Upper lobe of right lung (tissue), 1 donor: ENCODE measurements around the gene SRGAP1. TPM values are rescaled to one million over a fixed set of nuclear protein-coding genes. Genes with fewer than 3 reads are reported as not detected.

ENCODE experiments used
- ATAC-seq: fragments of 200-7000 bp; cut with Tn5 transposase; one replicate; pipeline ENCODE4 v1.9.1; 2020; ENCODE audit warnings: mild to moderate bottlenecking, moderate library complexity
- DNase-seq: peaks from one replicate; pipeline ENCODE4 v3.0.0-alpha.2; 2020
- H3K27ac ChIP-seq: fragments of 200-600 bp; one replicate; pipeline ENCODE4 v1.8.0; 2022
- H3K27me3 ChIP-seq: fragments of 200-600 bp; one replicate; pipeline ENCODE4 v1.8.0; 2022; ENCODE audit warnings: mild to moderate bottlenecking
- H3K36me3 ChIP-seq: fragments of 200-600 bp; one replicate; pipeline ENCODE4 v1.8.0; 2022
- H3K4me1 ChIP-seq: fragments of 200-600 bp; one replicate; pipeline ENCODE4 v1.8.0; 2022
- H3K4me3 ChIP-seq: fragments of 200-600 bp; one replicate; pipeline ENCODE4 v1.8.0; 2022; ENCODE audit warnings: mild to moderate bottlenecking
- H3K9me3 ChIP-seq: fragments of 200-600 bp; one replicate; pipeline ENCODE4 v1.8.0; 2022
- CTCF ChIP-seq: fragments of 200-600 bp; IDR thresholded peaks from one replicate; pipeline ENCODE4 v1.8.0; 2022; ENCODE audit warnings: antibody characterized with exemption
- intact Hi-C: fragments of 100-400 bp; cut with DNase I; formaldehyde crosslinking; loops from one replicate; pipeline ENCODE4 v1.11.0; 2022
- total RNA-seq: library from RNA; stranded (reverse); fragmentation: NEBNext Ultra II Directional; extraction: Animal tissue kit (Norgen Biotek cat#: 25700); gene quantifications from one replicate; pipeline ENCODE4 v1.2.1, GENCODE V29; 2021
- donor health status: DM: no; HTN: yes; CAD: no; lungs with severe emphysema.

The SRGAP1 gene
- total RNA-seq, 1 donor from 2014 or later: 11.4 TPM

- ATAC-seq: peak; percentile 53
- Histone ChIP-seq H3K36me3 (no peaks in the 10 kb centered on the region), H3K4me3 (no peak overlapping the region), H3K27ac (no peak overlapping the region), H3K27me3 (no peaks in the 10 kb centered on the region), H3K9me3 (no peaks in the 10 kb centered on the region), H3K4me1 (no peaks in the 10 kb centered on the region)
- no peak for TF ChIP-seq CTCF
- intact Hi-C loops: no loop called here
- no peak for DNase-seq
These were observed 49.6 kb downstream of the SRGAP1 start for GRCh38 chr12:63894132-63894531.

- H3K9me3 ChIP-seq: no peaks in the 10 kb centered on the region
- no peak for TF ChIP-seq CTCF
- no peak for DNase-seq
- intact Hi-C loops: no loop called here
- H3K4me3 ChIP-seq: no peak overlapping the region
- no peaks in the 10 kb centered on the region for H3K27me3 ChIP-seq
- no peaks in the 10 kb centered on the region for H3K36me3 ChIP-seq
- H3K27ac ChIP-seq: no peak overlapping the region
- ATAC-seq: no peak
- H3K4me1 ChIP-seq: no peaks in the 10 kb centered on the region
These were observed 51.3 kb downstream of the SRGAP1 start for GRCh38 chr12:63895841-63896240.

- ATAC-seq (no peak), DNase-seq (no peak)
- H3K27me3 ChIP-seq: no peaks in the 10 kb centered on the region
- no peak overlapping the region for H3K4me3 ChIP-seq
- H3K4me1 ChIP-seq: no peaks in the 10 kb centered on the region
- H3K27ac ChIP-seq: no peak overlapping the region
- TF ChIP-seq CTCF: no peak
- H3K9me3 ChIP-seq: no peaks in the 10 kb centered on the region
- intact Hi-C loops: no loop called here
- H3K36me3 ChIP-seq: no peaks in the 10 kb centered on the region
These were observed 53.4 kb downstream of the SRGAP1 start for GRCh38 chr12:63897931-63898330.

- Histone ChIP-seq H3K9me3 (no peaks in the 10 kb centered on the region), H3K36me3 (no peaks in the 10 kb centered on the region), H3K4me1 (no peaks in the 10 kb centered on the region), H3K27ac (no peak overlapping the region), H3K27me3 (no peaks in the 10 kb centered on the region), H3K4me3 (no peak overlapping the region)
- ATAC-seq (no peak), DNase-seq (no peak)
- intact Hi-C loops: no loop called here
- no peak for TF ChIP-seq CTCF
These were observed 54.4 kb downstream of the SRGAP1 start for GRCh38 chr12:63898764-63899337.

GRCh38 chr12:63899396-63899795 lies 54.9 kb downstream of the SRGAP1 start:
- ATAC-seq: no peak
- TF ChIP-seq CTCF: no peak
- Histone ChIP-seq H3K9me3 (no peaks in the 10 kb centered on the region), H3K4me1 (no peaks in the 10 kb centered on the region), H3K4me3 (no peak overlapping the region), H3K27ac (no peak overlapping the region), H3K27me3 (no peaks in the 10 kb centered on the region), H3K36me3 (no peaks in the 10 kb centered on the region)
- intact Hi-C loops: no loop called here
- no peak for DNase-seq
